Gastrocnemius medialis (tissue), 4 donors: ENCODE measurements around the gene FGF9.
A peak's percentile ranks its signal among the peaks of the same experiment; 100 is the strongest.

Source experiments
- POLR2A ChIP-seq, 2 donors: fragments of 450-650 bp; IDR thresholded peaks; one replicate each; pipeline ENCODE4 v1.6.1; 2017; ENCODE audit warnings: antibody characterized with exemption in 2 of 2, mild to moderate bottlenecking in 2 of 2, moderate library complexity in 2 of 2
- TF ChIP-seq, protein P1 (sequence below), 5 experiments: fragments of 450-650 bp in 3 of 5; fragments of 200-600 bp in 2 of 5; sonication (generic) in 2 of 5; IDR thresholded peaks in 4 of 5; conservative IDR thresholded peaks in 1 of 5; 1 replicate in 4 of 5; 2 replicates in 1 of 5; pipeline ENCODE4 v1.5.1; 2016 to 2019; ENCODE audit warnings: antibody characterized with exemption in 5 of 5, mild to moderate bottlenecking in 3 of 5, moderate library complexity in 3 of 5

DNA sequence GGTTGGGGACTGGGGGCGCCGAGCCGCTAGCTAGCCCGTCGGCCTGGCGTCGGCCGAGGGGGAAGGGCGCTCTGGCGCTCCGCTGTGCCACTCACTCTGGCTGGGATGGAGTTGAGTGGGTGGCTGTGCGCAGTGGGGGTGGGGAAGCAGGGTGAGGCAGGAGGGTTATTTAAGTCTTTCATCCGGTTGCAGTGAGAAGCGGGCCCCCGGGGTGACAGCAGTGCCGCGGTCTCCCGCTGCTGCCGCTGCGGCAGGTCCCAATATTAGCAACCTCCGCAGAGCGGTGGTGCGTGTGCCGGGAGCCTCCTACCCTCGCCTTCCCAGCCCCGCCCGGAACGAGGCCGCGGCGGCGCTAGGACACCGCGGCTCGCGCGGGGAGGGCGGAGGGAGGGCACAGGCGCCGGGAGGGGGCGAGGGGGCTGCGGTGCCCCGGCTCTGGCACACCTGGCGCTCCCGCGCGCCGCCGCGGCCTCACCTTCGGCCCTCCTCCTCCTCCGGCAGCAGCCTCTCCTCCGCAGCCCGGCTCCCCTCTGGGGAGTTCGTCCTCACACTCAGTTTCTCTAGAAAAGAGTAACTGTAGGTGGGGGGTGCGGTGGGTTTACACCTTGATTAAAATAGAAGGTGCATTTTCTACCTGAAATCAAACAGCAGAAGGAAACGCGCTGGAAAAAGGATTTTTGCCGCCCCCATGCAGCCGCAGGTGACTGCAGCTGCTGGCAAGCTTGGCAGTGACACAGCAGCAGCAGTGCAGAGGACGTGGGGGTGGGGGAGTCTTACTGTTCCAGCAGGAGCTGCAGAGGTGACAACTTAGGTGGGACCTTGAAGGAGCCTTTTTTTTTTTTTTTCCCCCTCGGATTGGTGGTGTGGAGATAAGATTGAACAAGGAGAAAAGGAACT is 4.5 kb downstream of the FGF9 start:
- TF ChIP-seq, protein P1, sequence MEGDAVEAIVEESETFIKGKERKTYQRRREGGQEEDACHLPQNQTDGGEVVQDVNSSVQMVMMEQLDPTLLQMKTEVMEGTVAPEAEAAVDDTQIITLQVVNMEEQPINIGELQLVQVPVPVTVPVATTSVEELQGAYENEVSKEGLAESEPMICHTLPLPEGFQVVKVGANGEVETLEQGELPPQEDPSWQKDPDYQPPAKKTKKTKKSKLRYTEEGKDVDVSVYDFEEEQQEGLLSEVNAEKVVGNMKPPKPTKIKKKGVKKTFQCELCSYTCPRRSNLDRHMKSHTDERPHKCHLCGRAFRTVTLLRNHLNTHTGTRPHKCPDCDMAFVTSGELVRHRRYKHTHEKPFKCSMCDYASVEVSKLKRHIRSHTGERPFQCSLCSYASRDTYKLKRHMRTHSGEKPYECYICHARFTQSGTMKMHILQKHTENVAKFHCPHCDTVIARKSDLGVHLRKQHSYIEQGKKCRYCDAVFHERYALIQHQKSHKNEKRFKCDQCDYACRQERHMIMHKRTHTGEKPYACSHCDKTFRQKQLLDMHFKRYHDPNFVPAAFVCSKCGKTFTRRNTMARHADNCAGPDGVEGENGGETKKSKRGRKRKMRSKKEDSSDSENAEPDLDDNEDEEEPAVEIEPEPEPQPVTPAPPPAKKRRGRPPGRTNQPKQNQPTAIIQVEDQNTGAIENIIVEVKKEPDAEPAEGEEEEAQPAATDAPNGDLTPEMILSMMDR (IDR thresholded peaks at IDR 0.05 in 4 of 5, conservative IDR thresholded peaks at IDR 0.05 in 1 of 5) = no peak
- peak; percentile 35 to 43 for TF ChIP-seq POLR2A (IDR thresholded peaks at IDR 0.05)
